Neural cell (in vitro differentiated cells): ENCODE measurements around the gene CCDC127. TPM values are rescaled to one million over a fixed set of nuclear protein-coding genes. Genes with fewer than 3 reads are reported as not detected.
"Not testable (repeated sequence)": the region's sequence is repeated elsewhere in the genome, so short reads cannot be mapped to it uniquely, and the experiment has no call there.

Experiments
- H2AFZ ChIP-seq: fragments of 200-600, 300-800 bp; sonication (generic), shearing (Covaris generic); 2 replicates; pipeline ENCODE4 v1.6.0; 2014; ENCODE audit warnings: low read depth, mild to moderate bottlenecking, antibody characterized with exemption, low read length, moderate library complexity
- H3F3A ChIP-seq: fragments of 200-600 bp; shearing (Covaris generic); 2 replicates; pipeline ENCODE4 v1.6.1; 2016; ENCODE audit warnings: mild to moderate bottlenecking, moderate library complexity, mixed read lengths, antibody characterized with exemption, low read length; ENCODE audit not compliant: insufficient read depth, poor library complexity, severe bottlenecking
- H3K27ac ChIP-seq: fragments of 200-600, 300-800 bp; sonication (generic), shearing (Covaris generic); 2 replicates; pipeline ENCODE4 v1.5.1; 2014; ENCODE audit warnings: mild to moderate bottlenecking, low read length, moderate library complexity
- H3K27me3 ChIP-seq: fragments of 300-800, 200-600 bp; sonication (generic), shearing (Covaris generic); 2 replicates; pipeline ENCODE4 v1.6.0; 2014; ENCODE audit warnings: mild to moderate bottlenecking, low read depth, low read length, moderate library complexity; ENCODE audit not compliant: insufficient read depth
- H3K36me3 ChIP-seq: fragments of 300-800, 200-600 bp; sonication (generic), shearing (Covaris generic); 2 replicates; pipeline ENCODE4 v1.5.1; 2014; ENCODE audit warnings: mild to moderate bottlenecking, antibody characterized with exemption, low read length, moderate library complexity; ENCODE audit not compliant: insufficient read depth
- H3K4me2 ChIP-seq: fragments of 300-800, 200-600 bp; sonication (generic), shearing (Covaris generic); 2 replicates; pipeline ENCODE4 v1.6.0; 2014; ENCODE audit warnings: mild to moderate bottlenecking, low read length
- H3K4me3 ChIP-seq: fragments of 300-800, 200-600 bp; sonication (generic), shearing (Covaris generic); 2 replicates; pipeline ENCODE4 v1.5.1; 2014; ENCODE audit warnings: mild to moderate bottlenecking, low read length, moderate library complexity
- H3K79me2 ChIP-seq: fragments of 200-600 bp; shearing (Covaris generic); replicated peaks from 2 replicates; pipeline ENCODE4 v1.6.0; 2014; ENCODE audit warnings: mild to moderate bottlenecking, low read length, moderate library complexity; ENCODE audit not compliant: insufficient read depth
- H3K9ac ChIP-seq: fragments of 300-800, 200-600 bp; sonication (generic), shearing (Covaris generic); 2 replicates; pipeline ENCODE4 v1.6.1; 2016; ENCODE audit warnings: mild to moderate bottlenecking, low read length, mixed read lengths
- H3K9me2 ChIP-seq: fragments of 200-600 bp; shearing (Covaris generic); 2 replicates; pipeline ENCODE4 v1.6.1; 2016; ENCODE audit warnings: mild to moderate bottlenecking, low read length, mixed read lengths; ENCODE audit not compliant: insufficient read depth
- H3K9me3 ChIP-seq: fragments of 200-600, 300-800 bp; sonication (generic), shearing (Covaris generic); 2 replicates; pipeline ENCODE4 v1.6.1; 2016; ENCODE audit warnings: mild to moderate bottlenecking, mixed run types, low read length, moderate library complexity, mixed read lengths
- H4K20me1 ChIP-seq: fragments of 200-600 bp; shearing (Covaris generic); 2 replicates; pipeline ENCODE4 v1.6.1; 2016; ENCODE audit warnings: mild to moderate bottlenecking, mixed run types; ENCODE audit not compliant: insufficient read depth
- EP300 ChIP-seq: fragments of 450-650 bp; conservative IDR thresholded peaks from 2 replicates; pipeline ENCODE4 v1.6.1; 2014; ENCODE audit warnings: antibody characterized with exemption, mild to moderate bottlenecking, moderate library complexity; ENCODE audit not compliant: poor library complexity, severe bottlenecking
- EZH2 ChIP-seq: fragments of 200-600, 300-800 bp; shearing (Covaris generic), sonication (generic); IDR thresholded peaks from 2 replicates; pipeline ENCODE4 v1.6.1; 2014; ENCODE audit warnings: antibody characterized with exemption, low read length, borderline replicate concordance, mild to moderate bottlenecking; ENCODE audit not compliant: insufficient read depth, poor library complexity, severe bottlenecking
- MXI1 ChIP-seq: fragments of 450-650 bp; conservative IDR thresholded peaks from 2 replicates; pipeline ENCODE4 v1.6.1; 2014; ENCODE audit warnings: antibody characterized with exemption, mild to moderate bottlenecking; ENCODE audit not compliant: poor library complexity, severe bottlenecking
- POLR2AphosphoS5 ChIP-seq: IDR thresholded peaks from 2 replicates; pipeline ENCODE4 v1.6.1; 2012
- RAD21 ChIP-seq: fragments of 450-650 bp; conservative IDR thresholded peaks from 2 replicates; pipeline ENCODE4 v1.6.1; 2014; ENCODE audit warnings: antibody characterized with exemption, mild to moderate bottlenecking, moderate library complexity
- SMC3 ChIP-seq: fragments of 450-650 bp; conservative IDR thresholded peaks from 2 replicates; pipeline ENCODE4 v1.6.1; 2014; ENCODE audit warnings: antibody characterized with exemption, mild to moderate bottlenecking, moderate library complexity; ENCODE audit not compliant: poor library complexity
- TAF1 ChIP-seq: IDR thresholded peaks from 2 replicates; pipeline ENCODE4 v1.6.1; 2012; ENCODE audit warnings: low read depth
- polyA plus RNA-seq: library from polyadenylated mRNA; depleted of rRNA; stranded (reverse); fragments of >200 nt; gene quantifications from 2 replicates; pipeline ENCODE4 v1.2.3, GENCODE V29; 2014
- TF ChIP-seq, protein P1 (sequence below): IDR thresholded peaks from 2 replicates; pipeline ENCODE4 v1.6.1; 2012; ENCODE audit warnings: borderline replicate concordance
- TF ChIP-seq, protein P2 (sequence below): fragments of 450-650 bp; IDR thresholded peaks from 2 replicates; pipeline ENCODE4 v1.5.1; 2014; ENCODE audit warnings: antibody characterized with exemption, mild to moderate bottlenecking, moderate library complexity; ENCODE audit not compliant: poor library complexity, severe bottlenecking

CCDC127 gene
- polyA plus RNA-seq, 1 donor from 2014 or later: 5.4 TPM

DNA sequence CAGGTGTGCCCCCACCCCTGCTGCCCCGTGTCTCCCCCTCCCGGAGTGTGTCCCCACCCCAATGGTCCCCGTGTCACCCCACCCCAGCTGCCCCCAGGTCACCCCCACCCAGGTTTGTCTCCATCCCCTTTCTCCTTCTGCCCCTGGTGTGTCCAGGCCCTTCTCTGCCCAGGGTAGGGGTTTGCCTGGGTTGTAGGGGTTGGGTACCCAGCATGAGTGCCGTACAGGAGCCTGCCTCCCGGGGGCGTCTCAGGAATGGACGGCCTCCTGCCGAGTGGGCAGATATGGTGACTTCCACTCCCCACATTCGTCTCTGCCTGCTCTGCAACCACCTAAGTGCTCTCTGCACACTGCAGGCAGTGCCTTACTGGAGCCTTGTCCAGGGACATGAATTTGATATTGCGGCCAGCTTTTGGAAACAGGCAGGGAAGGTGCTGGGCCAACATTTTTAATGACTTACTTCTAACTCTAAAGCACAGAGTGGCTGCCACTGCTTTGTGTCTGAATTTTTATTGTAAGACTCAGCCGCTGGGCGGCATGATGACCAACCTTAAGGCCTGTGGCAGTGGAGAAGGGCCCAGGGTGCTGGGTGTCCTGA is 20.0 kb downstream of the CCDC127 start:
- H3K79me2 ChIP-seq: no peaks in the 10 kb centered on the region
- H3K36me3 ChIP-seq: no peaks in the 10 kb centered on the region
- H3K4me3 ChIP-seq: no peak overlapping the region
- no peaks in the 10 kb centered on the region for H4K20me1 ChIP-seq
- H3K9me2 ChIP-seq: no peaks in the 10 kb centered on the region
- no peak overlapping the region for H3K9ac ChIP-seq
- H3K4me2 ChIP-seq: no peak overlapping the region
- no peak for TF ChIP-seq RAD21
- TF ChIP-seq EZH2: no peak
- H3K9me3 ChIP-seq: no peaks in the 10 kb centered on the region
- no peak overlapping the region for H3K27ac ChIP-seq
- no peaks in the 10 kb centered on the region for H3K27me3 ChIP-seq
- no peaks in the 10 kb centered on the region for H3F3A ChIP-seq
- H2AFZ ChIP-seq: no peak overlapping the region

DNA sequence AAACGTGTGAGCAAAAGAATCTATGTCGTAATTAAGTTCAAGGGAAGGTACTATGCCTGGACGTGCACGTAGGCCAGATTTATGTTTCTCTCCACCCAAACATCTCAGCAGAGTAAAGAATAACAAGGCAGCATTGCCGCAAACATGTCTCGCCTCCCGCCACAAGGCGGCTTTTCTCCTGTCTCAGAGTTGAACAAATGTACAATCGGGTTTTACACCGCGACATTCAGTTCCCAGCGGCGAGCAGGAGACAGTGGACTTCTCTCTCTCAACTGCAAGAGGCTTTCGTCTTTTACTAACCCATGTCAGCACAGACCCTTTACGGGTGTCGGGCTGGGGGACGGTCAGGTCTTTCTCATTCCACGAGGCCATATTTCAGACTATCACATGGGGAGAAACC is 20.9 kb downstream of the CCDC127 start:
- H3K9me2 ChIP-seq, H3F3A ChIP-seq, H2AFZ ChIP-seq, H4K20me1 ChIP-seq, H3K36me3 ChIP-seq, H3K27me3 ChIP-seq, H3K9ac ChIP-seq, H3K27ac ChIP-seq, H3K79me2 ChIP-seq, H3K9me3 ChIP-seq, H3K4me2 ChIP-seq, H3K4me3 ChIP-seq: not testable (repeated sequence)

GRCh38 chr5:196350-196749 is 21.6 kb downstream of the CCDC127 start:
- Histone ChIP-seq H4K20me1 (no peaks in the 10 kb centered on the region), H3K9me2 (no peaks in the 10 kb centered on the region), H3K4me2 (no peak overlapping the region), H3K36me3 (no peaks in the 10 kb centered on the region), H3F3A (no peaks in the 10 kb centered on the region), H3K27me3 (no peaks in the 10 kb centered on the region), H2AFZ (no peak overlapping the region), H3K4me3 (no peak overlapping the region), H3K79me2 (no peaks in the 10 kb centered on the region), H3K9ac (no peak overlapping the region), H3K27ac (no peak overlapping the region), H3K9me3 (no peaks in the 10 kb centered on the region)
- TF ChIP-seq, protein P1, sequence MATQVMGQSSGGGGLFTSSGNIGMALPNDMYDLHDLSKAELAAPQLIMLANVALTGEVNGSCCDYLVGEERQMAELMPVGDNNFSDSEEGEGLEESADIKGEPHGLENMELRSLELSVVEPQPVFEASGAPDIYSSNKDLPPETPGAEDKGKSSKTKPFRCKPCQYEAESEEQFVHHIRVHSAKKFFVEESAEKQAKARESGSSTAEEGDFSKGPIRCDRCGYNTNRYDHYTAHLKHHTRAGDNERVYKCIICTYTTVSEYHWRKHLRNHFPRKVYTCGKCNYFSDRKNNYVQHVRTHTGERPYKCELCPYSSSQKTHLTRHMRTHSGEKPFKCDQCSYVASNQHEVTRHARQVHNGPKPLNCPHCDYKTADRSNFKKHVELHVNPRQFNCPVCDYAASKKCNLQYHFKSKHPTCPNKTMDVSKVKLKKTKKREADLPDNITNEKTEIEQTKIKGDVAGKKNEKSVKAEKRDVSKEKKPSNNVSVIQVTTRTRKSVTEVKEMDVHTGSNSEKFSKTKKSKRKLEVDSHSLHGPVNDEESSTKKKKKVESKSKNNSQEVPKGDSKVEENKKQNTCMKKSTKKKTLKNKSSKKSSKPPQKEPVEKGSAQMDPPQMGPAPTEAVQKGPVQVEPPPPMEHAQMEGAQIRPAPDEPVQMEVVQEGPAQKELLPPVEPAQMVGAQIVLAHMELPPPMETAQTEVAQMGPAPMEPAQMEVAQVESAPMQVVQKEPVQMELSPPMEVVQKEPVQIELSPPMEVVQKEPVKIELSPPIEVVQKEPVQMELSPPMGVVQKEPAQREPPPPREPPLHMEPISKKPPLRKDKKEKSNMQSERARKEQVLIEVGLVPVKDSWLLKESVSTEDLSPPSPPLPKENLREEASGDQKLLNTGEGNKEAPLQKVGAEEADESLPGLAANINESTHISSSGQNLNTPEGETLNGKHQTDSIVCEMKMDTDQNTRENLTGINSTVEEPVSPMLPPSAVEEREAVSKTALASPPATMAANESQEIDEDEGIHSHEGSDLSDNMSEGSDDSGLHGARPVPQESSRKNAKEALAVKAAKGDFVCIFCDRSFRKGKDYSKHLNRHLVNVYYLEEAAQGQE: no peak
- TF ChIP-seq EZH2 (no peak), MXI1 (no peak), SMC3 (no peak), TAF1 (no peak), EP300 (no peak), RAD21 (no peak), POLR2AphosphoS5 (no peak)
- TF ChIP-seq, protein P2, sequence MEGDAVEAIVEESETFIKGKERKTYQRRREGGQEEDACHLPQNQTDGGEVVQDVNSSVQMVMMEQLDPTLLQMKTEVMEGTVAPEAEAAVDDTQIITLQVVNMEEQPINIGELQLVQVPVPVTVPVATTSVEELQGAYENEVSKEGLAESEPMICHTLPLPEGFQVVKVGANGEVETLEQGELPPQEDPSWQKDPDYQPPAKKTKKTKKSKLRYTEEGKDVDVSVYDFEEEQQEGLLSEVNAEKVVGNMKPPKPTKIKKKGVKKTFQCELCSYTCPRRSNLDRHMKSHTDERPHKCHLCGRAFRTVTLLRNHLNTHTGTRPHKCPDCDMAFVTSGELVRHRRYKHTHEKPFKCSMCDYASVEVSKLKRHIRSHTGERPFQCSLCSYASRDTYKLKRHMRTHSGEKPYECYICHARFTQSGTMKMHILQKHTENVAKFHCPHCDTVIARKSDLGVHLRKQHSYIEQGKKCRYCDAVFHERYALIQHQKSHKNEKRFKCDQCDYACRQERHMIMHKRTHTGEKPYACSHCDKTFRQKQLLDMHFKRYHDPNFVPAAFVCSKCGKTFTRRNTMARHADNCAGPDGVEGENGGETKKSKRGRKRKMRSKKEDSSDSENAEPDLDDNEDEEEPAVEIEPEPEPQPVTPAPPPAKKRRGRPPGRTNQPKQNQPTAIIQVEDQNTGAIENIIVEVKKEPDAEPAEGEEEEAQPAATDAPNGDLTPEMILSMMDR: no peak
